Measurements from ENCODE around the gene EVA1A.

EVA1A gene

DNA sequence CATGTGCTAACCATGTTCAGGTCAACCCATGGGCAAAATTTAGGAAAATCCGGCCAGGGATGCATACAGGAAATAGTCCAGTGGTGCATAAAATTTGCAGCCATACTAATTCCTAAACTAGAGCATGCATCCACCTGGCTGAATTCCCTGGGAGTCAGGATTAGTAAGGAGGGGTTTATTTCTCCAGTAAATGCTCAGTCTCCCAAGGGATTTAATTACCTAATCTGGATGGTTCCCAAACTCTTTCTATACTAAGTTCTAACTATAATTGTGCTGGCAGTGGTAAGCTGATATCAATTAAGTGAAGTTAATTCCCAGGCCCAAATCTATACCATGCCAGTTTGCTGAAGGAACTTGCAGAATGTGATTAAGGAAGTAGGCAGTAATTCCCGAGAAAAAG lies 26.2 kb upstream of the EVA1A start:
- TF ChIP-seq, protein P1, sequence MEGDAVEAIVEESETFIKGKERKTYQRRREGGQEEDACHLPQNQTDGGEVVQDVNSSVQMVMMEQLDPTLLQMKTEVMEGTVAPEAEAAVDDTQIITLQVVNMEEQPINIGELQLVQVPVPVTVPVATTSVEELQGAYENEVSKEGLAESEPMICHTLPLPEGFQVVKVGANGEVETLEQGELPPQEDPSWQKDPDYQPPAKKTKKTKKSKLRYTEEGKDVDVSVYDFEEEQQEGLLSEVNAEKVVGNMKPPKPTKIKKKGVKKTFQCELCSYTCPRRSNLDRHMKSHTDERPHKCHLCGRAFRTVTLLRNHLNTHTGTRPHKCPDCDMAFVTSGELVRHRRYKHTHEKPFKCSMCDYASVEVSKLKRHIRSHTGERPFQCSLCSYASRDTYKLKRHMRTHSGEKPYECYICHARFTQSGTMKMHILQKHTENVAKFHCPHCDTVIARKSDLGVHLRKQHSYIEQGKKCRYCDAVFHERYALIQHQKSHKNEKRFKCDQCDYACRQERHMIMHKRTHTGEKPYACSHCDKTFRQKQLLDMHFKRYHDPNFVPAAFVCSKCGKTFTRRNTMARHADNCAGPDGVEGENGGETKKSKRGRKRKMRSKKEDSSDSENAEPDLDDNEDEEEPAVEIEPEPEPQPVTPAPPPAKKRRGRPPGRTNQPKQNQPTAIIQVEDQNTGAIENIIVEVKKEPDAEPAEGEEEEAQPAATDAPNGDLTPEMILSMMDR (IDR thresholded peaks at IDR 0.05) = no peak

DNA sequence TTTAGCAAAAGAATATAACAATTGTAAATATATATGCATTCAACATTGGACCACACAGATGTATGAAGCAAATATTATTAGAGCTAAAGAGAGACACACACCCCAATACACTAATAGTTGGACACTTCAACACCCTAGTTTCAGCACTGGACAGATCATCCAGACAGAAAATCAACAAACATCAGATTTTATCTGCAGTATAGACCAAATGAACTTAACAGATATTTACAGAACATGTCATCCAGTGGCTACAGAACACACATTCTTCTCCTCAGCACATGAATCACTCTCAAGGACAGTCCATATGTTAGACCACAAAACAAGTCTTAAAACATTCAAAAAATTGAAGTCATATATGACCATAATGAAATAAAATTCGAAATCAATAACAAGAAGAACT lies 22.1 kb upstream of the EVA1A start:
- TF ChIP-seq, protein P1 (IDR thresholded peaks at IDR 0.05) = no peak

DNA sequence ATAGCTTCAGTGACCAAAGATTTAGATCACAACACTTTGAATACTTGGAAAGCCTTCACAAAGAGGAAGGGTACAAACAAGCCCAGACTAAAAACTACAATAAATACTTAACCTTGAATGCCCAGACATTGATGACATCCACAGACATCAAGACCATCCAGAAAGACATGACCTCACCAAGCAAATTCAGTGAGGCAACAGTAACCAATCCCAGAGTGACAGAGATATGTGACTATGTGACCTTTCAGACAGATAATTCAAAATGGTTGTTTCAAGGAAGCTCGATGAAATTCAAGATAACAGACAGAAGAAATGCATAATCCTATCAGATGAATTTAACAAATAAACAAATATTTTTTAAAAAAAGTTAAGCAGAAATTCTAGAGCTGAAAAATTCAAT lies 19.9 kb upstream of the EVA1A start:
- TF ChIP-seq, protein P1 (IDR thresholded peaks at IDR 0.05) = no peak

- TF ChIP-seq, protein P1 (IDR thresholded peaks at IDR 0.05) = no peak
Measured at GRCh38 chr2:75580156-75580555, 19.4 kb upstream of the EVA1A start.

DNA sequence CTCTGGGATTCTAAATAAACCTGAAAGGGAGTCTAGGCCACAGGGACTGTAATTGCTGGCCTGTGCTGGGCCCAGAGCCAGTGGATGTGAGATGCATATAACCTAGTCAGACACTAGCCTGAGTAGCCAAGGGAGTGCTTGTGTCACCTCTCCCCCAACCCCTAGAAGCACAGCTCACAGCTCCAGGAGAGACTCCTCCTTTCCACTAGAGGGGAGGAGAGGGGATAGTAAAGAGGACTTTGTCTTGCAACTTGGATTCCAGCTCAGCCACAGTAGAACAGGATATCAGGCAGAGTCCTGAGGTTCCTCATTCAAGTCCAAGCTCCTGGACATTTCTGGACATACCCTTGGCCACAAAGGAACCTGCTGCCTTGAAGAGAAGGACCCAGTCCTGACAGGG lies 18.4 kb upstream of the EVA1A start:
- TF ChIP-seq, protein P1 (IDR thresholded peaks at IDR 0.05) = no peak

DNA sequence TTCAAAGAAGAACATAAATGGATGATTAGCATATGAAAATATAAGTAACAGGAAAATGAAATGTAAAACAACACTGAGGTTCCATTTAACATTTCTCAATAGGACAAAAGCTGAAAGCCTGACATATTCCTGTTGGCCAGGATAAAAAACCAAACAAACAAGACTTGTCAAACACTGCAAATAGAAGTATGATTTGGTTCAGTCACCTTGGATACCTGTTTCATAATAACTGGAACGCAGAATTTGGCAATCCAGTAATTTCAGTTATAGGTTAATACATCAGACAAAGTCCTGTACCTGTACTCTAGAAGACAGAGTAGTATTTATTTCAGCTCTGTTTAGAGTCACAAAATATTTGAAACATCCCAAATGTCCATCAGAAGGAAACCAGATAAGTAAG lies 16.5 kb upstream of the EVA1A start:
- TF ChIP-seq, protein P1 (IDR thresholded peaks at IDR 0.05) = no peak

DNA sequence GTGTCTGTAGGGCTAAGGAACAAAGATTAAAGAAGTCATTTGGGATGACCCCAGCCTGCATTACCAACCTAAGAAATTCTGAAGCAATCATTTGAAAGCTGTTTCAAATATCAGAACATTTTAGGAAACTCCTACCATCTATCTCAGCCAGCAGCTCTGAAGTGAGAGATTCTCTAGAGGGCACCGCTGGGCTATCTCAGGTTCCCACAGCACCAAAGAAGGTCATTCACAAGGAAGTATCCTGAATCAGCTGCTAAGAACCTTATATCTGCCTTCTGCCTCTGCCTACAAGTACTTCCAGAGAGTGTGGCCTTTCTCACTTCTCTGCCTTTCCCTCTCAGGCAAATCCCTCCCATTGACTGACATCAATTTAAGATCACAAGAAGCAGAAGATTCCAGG lies 13.4 kb upstream of the EVA1A start:
- TF ChIP-seq, protein P1 (IDR thresholded peaks at IDR 0.05) = no peak

- TF ChIP-seq, protein P1 (IDR thresholded peaks at IDR 0.05) = no peak
Measured at GRCh38 chr2:75573145-75573878, 12.6 kb upstream of the EVA1A start.

Data from LNCAP (cell line).